HEK293 (cell line): ENCODE results near the gene RPS17.

Experiments
- GFI1B ChIP-seq: fragments of 450-650 bp; formaldehyde crosslinking; IDR thresholded peaks from 2 replicates; pipeline ENCODE4 v1.5.1; 2016; ENCODE audit warnings: missing biosample characterization, missing genetic modification characterization
- GLIS1 ChIP-seq: fragments of 450-650 bp; formaldehyde crosslinking; IDR thresholded peaks from 2 replicates; pipeline ENCODE4 v1.5.1; 2016; ENCODE audit warnings: missing biosample characterization, missing genetic modification characterization
- HOXC10 ChIP-seq: sonication (generic); formaldehyde crosslinking; IDR thresholded peaks from 2 replicates; pipeline ENCODE4 v1.8.1; 2023; ENCODE audit warnings: mild to moderate bottlenecking, missing genetic modification reagents
- INSM2 ChIP-seq: fragments of 450-650 bp; formaldehyde crosslinking; IDR thresholded peaks from 2 replicates; pipeline ENCODE4 v1.5.1; 2016; ENCODE audit warnings: missing biosample characterization, missing genetic modification characterization
- KLF16 ChIP-seq: fragments of 450-650 bp; formaldehyde crosslinking; IDR thresholded peaks from 2 replicates; pipeline ENCODE4 v1.5.1; 2017; ENCODE audit warnings: missing biosample characterization, missing genetic modification characterization
- KLF17 ChIP-seq: fragments of 450-650 bp; formaldehyde crosslinking; IDR thresholded peaks from 2 replicates; pipeline ENCODE4 v1.5.1; 2016; ENCODE audit warnings: missing biosample characterization, missing genetic modification characterization
- OSR2 ChIP-seq: fragments of 450-650 bp; formaldehyde crosslinking; IDR thresholded peaks from 2 replicates; pipeline ENCODE4 v1.5.1; 2016; ENCODE audit warnings: missing biosample characterization, missing genetic modification characterization
- PATZ1 ChIP-seq: fragments of 450-650 bp; formaldehyde crosslinking; IDR thresholded peaks from 2 replicates; pipeline ENCODE4 v1.5.1; 2016; ENCODE audit warnings: missing biosample characterization, missing genetic modification characterization
- PRDM1 ChIP-seq: fragments of 450-650 bp; formaldehyde crosslinking; IDR thresholded peaks from 2 replicates; pipeline ENCODE4; 2016; ENCODE audit warnings: missing biosample characterization, missing genetic modification characterization
- SP3 ChIP-seq: fragments of 450-650 bp; formaldehyde crosslinking; IDR thresholded peaks from 2 replicates; pipeline ENCODE4 v1.5.1; 2016; ENCODE audit warnings: missing biosample characterization, missing genetic modification characterization
- TCF7L2 ChIP-seq: IDR thresholded peaks from 2 replicates; pipeline ENCODE4 v1.6.1; 2011; ENCODE audit warnings: low read depth, mild to moderate bottlenecking, inconsistent platforms, low read length, moderate library complexity, borderline replicate concordance
- ZBTB17 ChIP-seq: fragments of 450-650 bp; formaldehyde crosslinking; IDR thresholded peaks from 2 replicates; pipeline ENCODE4 v1.5.1; 2016; ENCODE audit warnings: missing biosample characterization, missing genetic modification characterization
- ZBTB21 ChIP-seq: fragments of 450-650 bp; formaldehyde crosslinking; IDR thresholded peaks from 2 replicates; pipeline ENCODE4 v1.5.1; 2017; ENCODE audit warnings: missing biosample characterization, missing genetic modification characterization
- ZEB2 ChIP-seq: fragments of 450-650 bp; formaldehyde crosslinking; IDR thresholded peaks from 2 replicates; pipeline ENCODE4 v1.5.1; 2016; ENCODE audit warnings: missing biosample characterization, missing genetic modification characterization
- ZNF148 ChIP-seq: fragments of 450-650 bp; formaldehyde crosslinking; IDR thresholded peaks from 2 replicates; pipeline ENCODE4 v1.5.0; 2017; ENCODE audit warnings: missing biosample characterization, missing genetic modification characterization, borderline replicate concordance
- ZNF16 ChIP-seq: fragments of 450-650 bp; formaldehyde crosslinking; IDR thresholded peaks from 2 replicates; pipeline ENCODE4 v1.5.1; 2016; ENCODE audit warnings: low read depth, missing biosample characterization, missing genetic modification characterization
- ZNF221 ChIP-seq: fragments of 450-650 bp; formaldehyde crosslinking; IDR thresholded peaks from 2 replicates; pipeline ENCODE4 v1.5.1; 2017; ENCODE audit warnings: missing biosample characterization, missing genetic modification characterization, borderline replicate concordance
- ZNF223 ChIP-seq: fragments of 450-650 bp; formaldehyde crosslinking; IDR thresholded peaks from 2 replicates; pipeline ENCODE4 v1.5.1; 2016; ENCODE audit warnings: missing biosample characterization, missing genetic modification characterization
- ZNF239 ChIP-seq: fragments of 450-650 bp; formaldehyde crosslinking; IDR thresholded peaks from 2 replicates; pipeline ENCODE4 v1.5.1; 2016; ENCODE audit warnings: missing biosample characterization, missing genetic modification characterization
- ZNF324 ChIP-seq: fragments of 450-650 bp; formaldehyde crosslinking; IDR thresholded peaks from 2 replicates; pipeline ENCODE4 v1.5.1; 2016; ENCODE audit warnings: missing biosample characterization, missing genetic modification characterization
- ZNF350 ChIP-seq: fragments of 450-650 bp; formaldehyde crosslinking; IDR thresholded peaks from 2 replicates; pipeline ENCODE4 v1.5.0; 2017; ENCODE audit warnings: missing biosample characterization, mild to moderate bottlenecking, missing genetic modification characterization
- ZNF362 ChIP-seq: fragments of 450-650 bp; formaldehyde crosslinking; IDR thresholded peaks from 2 replicates; pipeline ENCODE4 v1.5.1; 2016; ENCODE audit warnings: missing biosample characterization, missing genetic modification characterization
- ZNF398 ChIP-seq: fragments of 450-650 bp; formaldehyde crosslinking; IDR thresholded peaks from 2 replicates; pipeline ENCODE4 v1.5.1; 2017; ENCODE audit warnings: missing biosample characterization, missing genetic modification characterization
- ZNF404 ChIP-seq: fragments of 450-650 bp; formaldehyde crosslinking; IDR thresholded peaks from 2 replicates; pipeline ENCODE4 v1.5.1; 2017; ENCODE audit warnings: missing biosample characterization, missing genetic modification characterization
- ZNF423 ChIP-seq: fragments of 450-650 bp; formaldehyde crosslinking; IDR thresholded peaks from 2 replicates; pipeline ENCODE4 v1.5.1; 2016; ENCODE audit warnings: missing biosample characterization, missing genetic modification characterization
- ZNF473 ChIP-seq: fragments of 450-650 bp; formaldehyde crosslinking; IDR thresholded peaks from 2 replicates; pipeline ENCODE4 v1.5.1; 2017; ENCODE audit warnings: missing biosample characterization, missing genetic modification characterization
- ZNF501 ChIP-seq: fragments of 450-650 bp; formaldehyde crosslinking; IDR thresholded peaks from 2 replicates; pipeline ENCODE4 v1.5.1; 2016; ENCODE audit warnings: missing biosample characterization, missing genetic modification characterization
- ZNF521 ChIP-seq: fragments of 450-650 bp; formaldehyde crosslinking; IDR thresholded peaks from 2 replicates; pipeline ENCODE4 v1.5.1; 2017; ENCODE audit warnings: missing biosample characterization, mild to moderate bottlenecking, missing genetic modification characterization
- ZNF610 ChIP-seq: fragments of 450-650 bp; formaldehyde crosslinking; IDR thresholded peaks from 2 replicates; pipeline ENCODE4 v1.5.1; 2016; ENCODE audit warnings: missing biosample characterization, missing genetic modification characterization, borderline replicate concordance
- ZNF707 ChIP-seq: fragments of 450-650 bp; formaldehyde crosslinking; IDR thresholded peaks from 2 replicates; pipeline ENCODE4 v1.5.1; 2016; ENCODE audit warnings: missing biosample characterization, missing genetic modification characterization
- ZNF768 ChIP-seq: fragments of 450-650 bp; formaldehyde crosslinking; IDR thresholded peaks from 2 replicates; pipeline ENCODE4 v1.5.1; 2018; ENCODE audit warnings: missing biosample characterization, mild to moderate bottlenecking, missing genetic modification characterization
- ZNF785 ChIP-seq: fragments of 450-650 bp; formaldehyde crosslinking; IDR thresholded peaks from 2 replicates; pipeline ENCODE4 v1.5.1; 2016; ENCODE audit warnings: missing biosample characterization, missing genetic modification characterization
- ZSCAN23 ChIP-seq: fragments of 450-650 bp; formaldehyde crosslinking; IDR thresholded peaks from 2 replicates; pipeline ENCODE4 v1.5.1; 2016; ENCODE audit warnings: missing biosample characterization, missing genetic modification characterization

RPS17 gene

GRCh38 chr15:82571722-82572222 is 31.5 kb upstream of the RPS17 start (continued):
- no peak for TF ChIP-seq ZNF362
- peak; percentile 100 for TF ChIP-seq ZNF610 (tag by site-specific recombination)
- no peak for TF ChIP-seq ZNF423 (tag by site-specific recombination)
- no peak for TF ChIP-seq ZNF148
- peak; percentile 55; the same call in 1 of the 2 replicates for TF ChIP-seq ZNF501 (tag by site-specific recombination)
- peak; percentile 40; the same call in 1 of the 2 replicates for TF ChIP-seq INSM2 (tag by site-specific recombination)
- no peak for TF ChIP-seq GFI1B (tag by site-specific recombination)
- no peak for TF ChIP-seq ZNF707 (tag by site-specific recombination)
- no peak for TF ChIP-seq ZNF221 (tag by site-specific recombination)
- peak; percentile 90 for TF ChIP-seq ZNF398 (tag by site-specific recombination)
- TF ChIP-seq PRDM1 (tag by site-specific recombination), result no peak
- peak; percentile 74 for TF ChIP-seq GLIS1 (tag by site-specific recombination)
- peak; percentile 62 for TF ChIP-seq KLF17 (tag by site-specific recombination)
- peak; percentile 94 for TF ChIP-seq ZBTB17 (tag by site-specific recombination)
- no peak for TF ChIP-seq ZNF350 (tag by site-specific recombination)
- TF ChIP-seq ZNF785, result no peak; the same call in 1 of the 2 replicates
- peak; percentile 65; the same call in 1 of the 2 replicates for TF ChIP-seq ZNF324 (tag by site-specific recombination)
- TF ChIP-seq ZNF239 (tag by site-specific recombination), result no peak
- peak; percentile 80 for TF ChIP-seq ZBTB21 (tag by site-specific recombination)
- peak; percentile 91 for TF ChIP-seq KLF16 (tag by site-specific recombination)
- TF ChIP-seq ZNF16 (tag by site-specific recombination), result no peak
- no peak for TF ChIP-seq ZNF768
- 0 out of 2 replicates have a peak, but pooled peaks have one; percentile 6 for TF ChIP-seq TCF7L2
- no peak for TF ChIP-seq ZNF404 (tag by site-specific recombination)
- TF ChIP-seq ZNF521 (tag by site-specific recombination), result no peak
- no peak for TF ChIP-seq ZNF473 (tag by site-specific recombination)
- TF ChIP-seq HOXC10 (CRISPR knock-in tag), result no peak
- TF ChIP-seq OSR2 (tag by site-specific recombination), result no peak
- TF ChIP-seq ZEB2 (tag by site-specific recombination), result peak; percentile 76
- TF ChIP-seq ZNF223 (tag by site-specific recombination), result no peak
- TF ChIP-seq PATZ1, result peak; percentile 91
- peak; percentile 87 for TF ChIP-seq SP3 (tag by site-specific recombination)
- no peak for TF ChIP-seq ZSCAN23
